GM18951 (cell line): ENCODE results near the gene BEX5.
"Not testable (repeated sequence)": the region's sequence is repeated elsewhere in the genome, so short reads cannot be mapped to it uniquely, and the experiment has no call there.

ENCODE experiments used
- POLR2A ChIP-seq: IDR thresholded peaks from 4 replicates; pipeline ENCODE4 v1.6.1; 2011; ENCODE audit warnings: mild to moderate bottlenecking; ENCODE audit not compliant: insufficient read length, insufficient read depth; ENCODE audit errors: extremely low read depth
- in situ Hi-C: fragments of 300-500 bp; cut with MboI; formaldehyde crosslinking; loops from one replicate; pipeline ENCODE4 v1.12.0; 2022; ENCODE audit warnings: low sequenced_read_pairs, mixed read lengths, inconsistent platforms; ENCODE audit not compliant: unreplicated experiment

The BEX5 gene

DNA sequence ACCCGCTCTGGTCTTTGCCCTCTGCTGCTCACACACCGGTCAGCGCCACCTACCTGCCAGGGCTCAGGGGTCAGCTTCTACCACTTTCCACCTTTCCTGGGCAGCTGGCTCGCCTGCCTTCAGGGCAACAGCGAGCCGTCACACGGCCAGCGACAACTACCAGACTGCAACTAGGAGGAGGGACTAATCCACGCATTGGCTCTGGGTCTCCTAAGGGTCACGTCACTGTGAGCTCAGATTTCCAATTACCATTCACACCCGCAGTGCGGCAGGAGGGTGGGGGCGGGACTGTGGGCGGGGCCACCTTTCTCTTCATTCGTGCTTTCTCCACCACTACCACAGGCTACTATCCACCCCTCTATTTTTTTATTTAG is at the start of gene BEX5:
TSS of gene BEX5 (minus strand) at position 172 of the 374 bp plus-strand sequence. CDS start 1,712 bp downstream, outside the sequence.
- in situ Hi-C loops, result no loop called here
- no peak for TF ChIP-seq POLR2A

DNA sequence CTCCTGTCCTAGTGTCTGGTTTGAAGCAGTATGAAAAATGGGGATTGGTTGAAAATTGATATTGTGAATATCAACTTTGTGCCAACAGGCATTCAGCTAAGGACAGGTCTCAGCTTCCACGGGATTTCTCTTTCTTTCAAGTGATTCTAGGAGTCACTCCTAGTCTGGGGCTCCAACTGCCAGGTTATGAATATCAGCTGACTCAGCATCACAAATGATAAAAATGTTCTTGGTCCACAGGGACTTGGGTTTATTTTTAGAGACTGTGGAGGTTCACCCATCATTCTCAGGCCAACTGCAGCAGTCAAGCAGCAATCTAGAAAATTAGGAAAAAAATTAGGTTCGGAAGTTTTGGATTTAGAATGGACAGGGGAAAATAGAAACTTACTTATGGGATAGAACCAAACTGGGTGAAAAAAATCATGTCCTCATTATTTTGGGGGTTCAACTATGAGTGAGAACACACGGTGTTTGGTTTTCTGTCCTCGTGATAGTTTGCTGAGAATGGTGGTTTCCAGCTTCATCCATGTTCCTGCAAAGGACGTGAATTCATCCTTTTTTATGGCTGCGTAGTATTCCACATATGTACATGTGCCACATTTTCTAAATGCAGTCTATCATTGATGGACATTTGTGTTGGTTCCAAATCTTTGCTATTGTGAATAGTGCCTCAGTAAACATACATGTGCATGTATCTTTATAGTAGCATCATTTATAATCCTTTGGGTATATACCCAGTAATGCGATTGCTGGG is 30.4 kb upstream of the BEX5 start:
- TF ChIP-seq POLR2A, result no peak
- in situ Hi-C loops, result loop anchor here (25.0 kb wide), 1 partner anchor 276 kb away; the partner anchor contains the start of gene TCP11X2

DNA sequence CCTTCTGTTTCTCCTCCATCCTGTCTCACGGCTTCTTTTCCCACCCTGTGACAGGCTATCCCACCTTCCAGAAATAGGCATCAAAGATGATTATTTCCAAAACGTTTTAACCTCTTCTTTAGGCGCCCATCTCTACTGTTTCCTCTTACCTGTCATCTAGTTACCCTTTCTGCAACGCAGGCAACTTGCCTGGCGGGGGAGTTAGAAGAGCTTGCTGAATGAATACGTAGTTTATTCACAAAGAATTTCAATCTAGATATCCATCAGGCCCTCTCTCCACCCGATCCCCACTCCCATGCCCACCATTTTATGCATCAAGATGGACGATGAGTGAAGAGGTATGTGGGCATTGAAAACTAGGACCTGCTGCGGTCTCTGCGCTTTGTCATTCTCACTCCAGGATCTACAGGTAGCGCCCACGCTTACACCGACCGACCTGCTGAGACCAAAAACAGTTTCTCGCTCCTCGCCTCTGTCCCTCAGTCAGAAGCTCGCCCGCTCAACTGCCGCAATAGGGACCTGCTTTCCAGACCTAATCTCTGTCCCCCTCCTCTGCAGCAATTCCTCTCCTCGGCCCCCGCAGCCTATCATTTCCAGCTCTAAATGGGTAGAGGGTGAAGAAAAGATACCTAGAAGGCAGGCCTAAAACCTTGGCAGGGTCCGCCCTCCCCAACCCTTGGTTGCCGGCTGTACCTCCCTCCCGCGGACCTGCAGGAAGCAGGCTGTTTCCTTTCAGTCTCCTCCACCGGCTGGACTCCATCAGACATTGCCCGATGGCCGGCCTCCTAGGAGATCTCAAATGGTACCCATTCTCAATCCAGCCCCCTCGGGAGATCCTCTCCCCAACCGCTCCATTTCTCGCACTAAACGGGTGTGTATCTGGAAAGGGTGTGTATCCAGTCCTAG is 624 bp downstream of the BEX5 start:
- TF ChIP-seq POLR2A, result no peak
- in situ Hi-C loops, result no loop called here

DNA sequence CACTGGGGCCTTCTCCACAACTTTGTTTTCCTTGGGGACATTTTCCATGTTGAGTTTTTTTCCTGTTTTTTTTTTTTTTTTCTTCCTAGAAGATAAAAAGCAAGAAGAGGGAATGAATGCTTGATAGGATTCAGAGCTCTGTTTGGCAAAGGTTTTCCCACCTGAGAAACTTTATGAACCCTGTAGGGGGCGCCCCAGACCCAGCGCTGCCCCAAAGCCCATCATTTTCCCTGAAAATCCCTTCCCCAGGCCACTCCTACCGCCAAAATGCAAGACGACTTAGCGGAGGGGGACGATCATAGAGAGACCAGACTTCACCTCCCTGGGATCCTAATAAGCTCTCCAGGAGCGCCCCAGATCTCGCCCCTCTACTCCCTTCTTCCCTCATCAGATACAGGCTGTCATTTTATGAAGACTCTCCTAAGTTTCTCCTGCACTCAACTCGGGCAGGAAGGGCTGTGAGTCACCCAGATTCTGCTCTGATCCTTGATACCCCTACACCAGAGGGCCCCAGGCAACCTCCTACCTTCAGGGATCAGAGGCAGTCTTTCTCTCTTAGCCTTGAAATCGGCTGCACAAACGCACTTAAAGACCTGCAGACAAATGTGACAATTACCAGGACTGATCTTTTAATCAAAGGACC is 1.4 kb downstream of the BEX5 start:
- in situ Hi-C loops, result no loop called here
- no peak for TF ChIP-seq POLR2A

DNA sequence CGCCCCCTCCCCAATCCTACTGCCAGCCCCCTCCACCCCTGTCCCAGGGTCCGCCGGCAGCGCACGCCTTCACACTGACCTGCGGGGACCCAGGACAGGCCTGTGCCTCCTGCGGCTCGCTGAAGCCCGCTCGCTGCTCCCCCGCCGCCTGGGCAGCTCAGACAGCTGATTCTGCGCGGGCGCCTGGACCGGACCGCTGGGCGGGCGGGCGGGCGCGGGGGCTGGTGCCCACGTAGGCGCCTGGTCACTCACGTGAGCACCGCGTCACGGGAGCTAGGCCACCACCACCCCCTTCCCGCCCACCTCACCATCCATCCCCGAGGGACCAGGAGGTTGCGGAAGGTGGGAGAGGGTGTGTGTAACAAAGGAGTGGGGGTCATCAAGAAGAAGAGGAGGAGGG is 13.5 kb downstream of the BEX5 start, which contains the start of gene TCEAL6:
TSS of gene TCEAL6 (minus strand) at position 208 of the 400 bp plus-strand sequence.
- in situ Hi-C loops, result not testable (repeated sequence)

DNA sequence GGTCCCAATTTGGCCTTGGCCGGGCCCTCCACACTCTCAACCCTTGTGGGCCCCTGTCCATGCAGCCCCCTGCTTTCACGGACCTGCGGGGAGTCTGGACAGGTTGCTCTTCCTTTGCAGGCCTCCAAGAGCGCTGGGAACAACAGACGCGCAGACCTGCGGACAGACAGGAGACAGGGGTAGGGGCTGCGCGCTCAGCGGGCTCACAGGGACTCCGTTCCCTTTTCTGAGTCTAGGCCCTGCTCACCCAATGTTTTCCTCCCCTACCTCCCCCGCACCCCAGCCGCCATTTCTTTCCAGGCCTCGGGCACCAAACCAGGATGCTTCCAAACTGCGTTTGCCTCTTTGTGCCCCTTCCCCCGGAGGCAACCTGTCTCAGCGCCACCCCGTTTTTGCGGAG is 14.1 kb downstream of the BEX5 start:
- in situ Hi-C loops, result not testable (repeated sequence)

DNA sequence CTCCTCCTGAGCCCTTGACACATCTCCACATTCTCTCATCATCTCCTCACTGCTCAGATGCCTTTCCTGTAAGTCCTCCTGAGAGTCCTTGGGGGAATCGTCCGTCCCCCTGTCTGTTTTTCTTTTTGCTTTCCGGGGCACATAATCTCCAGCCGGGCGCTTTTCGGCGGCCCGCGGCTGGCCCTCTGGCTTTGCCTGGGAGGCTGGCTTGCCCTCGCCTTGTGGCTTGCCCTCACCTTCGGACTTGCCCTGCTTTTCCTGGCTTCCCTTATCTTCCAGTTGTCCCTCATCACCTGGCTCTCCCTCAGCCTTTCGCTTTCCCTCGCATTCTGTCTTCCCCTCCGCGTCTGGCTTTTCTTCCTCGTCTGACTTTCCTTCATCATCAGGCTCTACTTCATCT is 14.9 kb downstream of the BEX5 start:
- in situ Hi-C loops, result not testable (repeated sequence)

DNA sequence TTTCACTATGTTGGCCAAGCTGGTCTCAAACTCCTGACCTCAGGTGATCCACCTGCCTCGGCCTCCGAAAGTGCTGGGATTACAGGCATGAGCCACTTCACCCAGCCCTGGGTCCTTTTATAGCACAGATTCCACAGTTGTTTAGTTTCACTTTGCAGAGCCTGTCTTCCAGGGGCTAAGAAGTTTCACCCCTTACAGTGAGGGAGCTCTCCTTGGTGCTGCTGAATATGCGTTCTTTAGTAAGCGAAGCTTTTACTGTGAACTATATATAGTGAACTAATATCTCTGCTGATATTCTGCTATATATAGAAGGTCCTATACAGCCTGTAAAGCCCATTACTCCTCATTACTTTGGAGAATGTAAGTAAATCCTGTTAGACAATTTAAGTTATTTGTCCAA is 17.7 kb downstream of the BEX5 start:
- in situ Hi-C loops, result no loop called here
- no peak for TF ChIP-seq POLR2A

DNA sequence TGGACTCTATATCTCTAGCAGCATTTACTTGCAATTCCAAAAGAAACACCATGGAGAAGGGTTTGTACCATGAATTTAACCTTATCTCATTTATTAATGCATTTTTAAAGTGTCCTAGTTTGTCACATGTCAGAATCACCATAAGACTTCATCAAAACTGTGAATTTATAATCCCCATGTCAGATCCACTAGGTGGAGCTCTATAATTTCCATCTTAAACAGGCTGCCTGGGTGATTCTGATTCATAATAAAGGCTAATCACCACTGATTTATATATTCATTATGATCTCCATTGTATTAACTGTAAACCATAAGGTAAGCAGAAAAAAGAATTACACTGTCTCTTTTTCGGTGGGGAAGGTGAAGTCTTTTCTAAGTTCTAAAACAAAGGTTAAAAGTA is 26.3 kb downstream of the BEX5 start:
- in situ Hi-C loops, result no loop called here
- no peak for TF ChIP-seq POLR2A

DNA sequence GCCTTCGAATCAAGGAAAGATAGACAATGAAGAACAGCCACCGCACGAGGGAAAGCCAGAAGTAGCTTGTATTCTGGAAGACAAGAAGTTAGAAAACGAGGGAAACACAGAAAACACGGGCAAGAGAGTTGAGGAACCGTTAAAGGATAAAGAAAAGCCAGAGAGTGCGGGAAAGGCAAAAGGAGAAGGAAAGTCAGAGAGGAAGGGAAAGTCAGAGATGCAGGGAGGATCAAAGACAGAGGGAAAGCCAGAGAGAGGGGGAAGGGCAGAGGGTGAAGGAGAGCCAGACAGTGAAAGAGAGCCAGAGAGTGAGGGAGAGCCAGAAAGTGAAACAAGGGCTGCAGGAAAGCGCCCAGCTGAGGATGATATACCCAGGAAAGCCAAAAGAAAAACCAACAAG is 28.9 kb downstream of the BEX5 start:
- no peak for TF ChIP-seq POLR2A

DNA sequence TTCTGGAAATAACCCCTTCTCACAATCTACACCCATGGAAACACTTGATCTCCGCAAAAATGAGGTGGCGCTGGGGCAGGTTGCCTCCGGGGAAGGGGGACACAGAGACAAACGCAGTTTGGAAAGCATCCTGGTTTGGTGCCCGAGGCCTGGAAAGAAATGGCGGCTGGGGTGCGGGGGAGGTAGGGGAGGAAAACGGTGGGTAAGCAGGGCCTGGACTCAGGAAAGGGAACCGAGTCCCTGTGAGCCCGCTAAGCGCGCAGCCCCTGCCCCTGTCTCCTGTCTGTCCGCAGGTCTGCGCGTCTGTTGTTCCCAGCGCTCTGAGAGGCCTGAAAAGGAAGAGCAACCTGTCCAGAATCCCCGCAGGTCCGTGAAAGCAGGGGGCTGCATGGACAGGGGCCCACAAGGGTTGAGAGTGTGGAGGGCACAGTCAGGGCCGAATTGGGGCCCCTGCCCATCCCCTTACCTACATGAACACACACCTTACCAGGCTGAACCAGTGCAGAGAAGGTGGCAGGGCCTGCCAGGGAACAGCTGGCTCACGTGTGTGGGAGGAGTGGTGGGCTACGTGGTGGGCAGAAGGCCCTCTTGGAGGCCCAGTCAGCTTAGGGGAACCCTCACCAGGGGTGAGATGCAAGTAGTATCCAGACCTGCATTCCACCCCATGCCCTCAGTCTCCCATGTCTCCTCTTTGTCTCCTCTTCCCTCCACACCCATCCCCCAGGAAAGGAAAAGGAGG is 29.5 kb downstream of the BEX5 start:
- in situ Hi-C loops, result not testable (repeated sequence)

More for the DNA sequence above, 28.9 kb downstream of the BEX5 start:
- in situ Hi-C loops, result no loop called here

DNA sequence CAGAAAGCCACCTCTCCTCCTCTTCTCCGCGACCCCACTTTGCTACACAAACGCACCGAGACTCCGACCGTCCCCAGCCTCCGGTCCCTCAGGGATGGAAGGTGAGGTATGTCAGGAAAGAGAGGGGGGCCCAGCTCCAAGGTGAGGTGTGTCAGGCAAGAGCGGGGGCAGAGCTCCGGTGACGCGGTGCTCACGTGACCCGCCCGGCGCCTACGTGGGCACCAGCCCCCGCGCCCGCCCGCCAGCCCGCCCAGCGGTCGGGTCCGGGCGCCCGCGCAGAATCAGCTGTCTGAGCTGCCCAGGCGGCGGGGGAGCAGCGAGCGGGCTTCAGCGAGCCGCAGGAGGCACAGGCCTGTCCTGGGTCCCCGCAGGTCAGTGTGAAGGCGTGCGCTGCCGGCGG is 30.3 kb downstream of the BEX5 start, which contains the start of gene TCEAL2:
TSS of gene TCEAL2 (plus strand) at position 244 of the 400 bp plus-strand sequence. CDS start 1,152 bp downstream, outside the sequence.
- in situ Hi-C loops, result not testable (repeated sequence)

DNA sequence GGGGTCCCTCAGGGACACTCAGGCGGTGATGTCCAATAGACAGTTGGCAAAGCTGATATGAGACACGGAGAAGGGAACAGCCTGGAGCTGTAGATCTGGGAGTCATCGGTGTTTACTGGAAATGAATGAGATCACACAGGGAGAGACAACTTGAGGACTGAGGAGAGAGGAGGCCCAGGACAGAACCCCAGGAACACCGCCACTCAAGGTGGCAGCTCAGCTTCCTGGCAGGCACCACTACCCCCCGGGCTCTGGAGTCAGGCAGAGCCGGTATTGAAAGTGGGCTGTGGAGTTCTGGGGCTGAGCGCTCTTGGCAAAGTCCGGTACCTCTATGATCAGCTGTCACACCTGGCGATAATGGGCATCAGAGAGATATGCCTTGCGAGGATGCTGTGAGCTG is 30.8 kb downstream of the BEX5 start:
- in situ Hi-C loops, result not testable (repeated sequence)
